Breast epithelium (tissue), 4 donors: ENCODE measurements around the gene CHD2. TPM values are rescaled to one million over a fixed set of nuclear protein-coding genes. Genes with fewer than 3 reads are reported as not detected.

Experiments
- DNase-seq, 2 donors: peaks; one replicate each; pipeline ENCODE4 v3.0.0-alpha.2; 2019; ENCODE audit warnings: low spot score in 2 of 2
- H3K27ac ChIP-seq, 2 donors: fragments of 200-600 bp; sonication (generic) in 1 of 2; one replicate each; pipeline ENCODE4 v1.5.1; 2016 to 2019; ENCODE audit warnings: mild to moderate bottlenecking in 1 of 2
- H3K27me3 ChIP-seq, 2 donors: fragments of 200-600 bp; sonication (generic) in 1 of 2; one replicate each; pipeline versions ENCODE4 v1.5.1 to v1.6.0; 2017 to 2019; ENCODE audit warnings: control low read depth in 1 of 2, mild to moderate bottlenecking in 1 of 2
- H3K36me3 ChIP-seq: fragments of 200-600 bp; one replicate; pipeline ENCODE4 v1.5.1; 2019
- H3K4me1 ChIP-seq, 2 donors: fragments of 200-600 bp; sonication (generic); one replicate each; pipeline ENCODE4 v1.5.1; 2016 to 2019; ENCODE audit warnings: control low read depth in 1 of 2
- H3K4me3 ChIP-seq, 3 donors: fragments of 200-600 bp; sonication (generic); 1 replicate in 2 of 3; 2 replicates in 1 of 3; pipeline ENCODE4 v1.5.1; 2016 to 2019; ENCODE audit warnings: mild to moderate bottlenecking in 3 of 3, moderate library complexity in 2 of 3
- H3K9me3 ChIP-seq, 2 donors: fragments of 200-600 bp; sonication (generic) in 1 of 2; one replicate each; pipeline ENCODE4 v1.5.1; 2016 to 2019; ENCODE audit warnings: control low read depth in 1 of 2
- POLR2A ChIP-seq: fragments of 450-650 bp; IDR thresholded peaks from one replicate; pipeline ENCODE4 v1.6.1; 2016; ENCODE audit warnings: antibody characterized with exemption, mild to moderate bottlenecking, moderate library complexity
- POLR2AphosphoS5 ChIP-seq, 3 donors: sonication (generic); formaldehyde crosslinking; IDR thresholded peaks; one replicate each; pipeline ENCODE4 v1.6.1; 2017; ENCODE audit warnings: antibody characterized with exemption in 3 of 3
- intact Hi-C: fragments of 100-400 bp; cut with DNase I; formaldehyde crosslinking; loops from one replicate; pipeline ENCODE4 v1.15.1; 2023; ENCODE audit warnings: low total_unique reads
- total RNA-seq, 3 donors: library from RNA; depleted of rRNA; stranded (reverse); fragments of >200 nt; gene quantifications; one replicate each; pipeline ENCODE4 v1.1.0, GENCODE V29; 2016
- TF ChIP-seq, protein P1 (sequence below), 3 donors: fragments of 450-650 bp; IDR thresholded peaks; one replicate each; pipeline ENCODE4 v1.5.1; 2016 to 2017; ENCODE audit warnings: antibody characterized with exemption in 3 of 3, mild to moderate bottlenecking in 3 of 3, moderate library complexity in 3 of 3

Gene CHD2
- total RNA-seq, 3 donors from 2014 or later = 137 to 215 (median 197) TPM

DNA sequence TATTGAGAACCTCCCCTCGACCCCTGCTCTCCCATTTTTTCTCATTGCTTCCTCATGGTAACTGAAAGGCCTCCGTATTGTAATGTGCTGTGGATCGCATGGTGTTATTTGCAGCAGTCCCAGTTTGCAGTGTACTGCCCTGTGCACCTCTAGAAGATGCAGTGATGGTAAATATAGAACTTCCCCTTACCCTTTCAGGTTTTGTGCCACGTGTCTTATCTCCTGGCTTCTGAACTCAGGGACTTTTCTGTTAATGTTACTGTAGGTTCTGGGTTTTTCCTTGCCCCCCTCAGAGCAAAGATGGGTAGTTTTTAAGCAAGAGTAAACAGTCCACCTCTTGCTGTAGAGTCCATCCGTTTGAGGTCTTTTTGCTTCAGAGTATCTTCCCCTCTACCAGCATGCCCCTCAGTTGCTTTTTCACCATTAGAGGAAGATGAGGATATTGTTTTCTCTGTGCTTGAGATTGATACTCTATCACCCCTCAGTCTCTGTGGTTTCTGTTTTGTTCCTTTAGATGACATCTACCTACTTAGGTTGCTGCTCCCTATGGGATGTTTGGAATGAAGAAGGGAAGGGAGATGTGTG, 22.4 kb downstream of the CHD2 start:
- intact Hi-C loops = no loop called here
- H3K27me3 ChIP-seq = no peaks in the 10 kb centered on the region
- DNase-seq = no peak
- no peak for TF ChIP-seq POLR2AphosphoS5 (IDR thresholded peaks at IDR 0.05)
- H3K4me1 ChIP-seq = peaks cover 0 to 26% of the 10 kb centered on the region in 2 donors
- H3K4me3 ChIP-seq = no peak overlapping the region
- peak overlapping the region; percentile 84 to 99 for H3K27ac ChIP-seq
- no peaks in the 10 kb centered on the region for H3K9me3 ChIP-seq
- H3K36me3 ChIP-seq = no peaks in the 10 kb centered on the region

DNA sequence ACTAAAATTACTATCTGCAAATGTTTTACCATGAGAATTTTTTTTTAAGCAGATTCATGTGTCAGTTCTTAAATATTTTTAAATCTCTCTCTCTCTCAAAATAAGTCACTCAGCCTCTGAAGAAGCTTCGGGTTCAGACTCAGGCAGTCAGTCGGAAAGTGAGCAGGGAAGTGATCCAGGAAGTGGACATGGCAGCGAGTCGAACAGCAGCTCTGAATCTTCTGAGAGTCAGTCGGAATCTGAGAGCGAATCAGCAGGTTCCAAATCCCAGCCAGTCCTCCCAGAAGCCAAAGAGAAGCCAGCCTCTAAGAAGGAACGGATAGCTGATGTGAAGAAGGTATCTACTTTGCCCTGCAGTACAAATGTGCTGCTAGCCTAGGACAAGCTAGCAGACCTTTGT, 24.1 kb downstream of the CHD2 start:
- intact Hi-C loops = no loop called here
- TF ChIP-seq POLR2A (no peak), POLR2AphosphoS5 (IDR thresholded peaks at IDR 0.05) (no peak)
- TF ChIP-seq, protein P1, sequence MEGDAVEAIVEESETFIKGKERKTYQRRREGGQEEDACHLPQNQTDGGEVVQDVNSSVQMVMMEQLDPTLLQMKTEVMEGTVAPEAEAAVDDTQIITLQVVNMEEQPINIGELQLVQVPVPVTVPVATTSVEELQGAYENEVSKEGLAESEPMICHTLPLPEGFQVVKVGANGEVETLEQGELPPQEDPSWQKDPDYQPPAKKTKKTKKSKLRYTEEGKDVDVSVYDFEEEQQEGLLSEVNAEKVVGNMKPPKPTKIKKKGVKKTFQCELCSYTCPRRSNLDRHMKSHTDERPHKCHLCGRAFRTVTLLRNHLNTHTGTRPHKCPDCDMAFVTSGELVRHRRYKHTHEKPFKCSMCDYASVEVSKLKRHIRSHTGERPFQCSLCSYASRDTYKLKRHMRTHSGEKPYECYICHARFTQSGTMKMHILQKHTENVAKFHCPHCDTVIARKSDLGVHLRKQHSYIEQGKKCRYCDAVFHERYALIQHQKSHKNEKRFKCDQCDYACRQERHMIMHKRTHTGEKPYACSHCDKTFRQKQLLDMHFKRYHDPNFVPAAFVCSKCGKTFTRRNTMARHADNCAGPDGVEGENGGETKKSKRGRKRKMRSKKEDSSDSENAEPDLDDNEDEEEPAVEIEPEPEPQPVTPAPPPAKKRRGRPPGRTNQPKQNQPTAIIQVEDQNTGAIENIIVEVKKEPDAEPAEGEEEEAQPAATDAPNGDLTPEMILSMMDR (IDR thresholded peaks at IDR 0.05) = no peak
- peaks cover 5% of the 10 kb centered on the region for H3K36me3 ChIP-seq
- peak overlapping the region; percentile 45 to 99 for H3K27ac ChIP-seq
- no peaks in the 10 kb centered on the region for H3K27me3 ChIP-seq
- DNase-seq = no peak
- H3K4me1 ChIP-seq = peaks cover 0 to 25% of the 10 kb centered on the region in 2 donors
- H3K4me3 ChIP-seq = no peak overlapping the region
- H3K9me3 ChIP-seq = no peaks in the 10 kb centered on the region

DNA sequence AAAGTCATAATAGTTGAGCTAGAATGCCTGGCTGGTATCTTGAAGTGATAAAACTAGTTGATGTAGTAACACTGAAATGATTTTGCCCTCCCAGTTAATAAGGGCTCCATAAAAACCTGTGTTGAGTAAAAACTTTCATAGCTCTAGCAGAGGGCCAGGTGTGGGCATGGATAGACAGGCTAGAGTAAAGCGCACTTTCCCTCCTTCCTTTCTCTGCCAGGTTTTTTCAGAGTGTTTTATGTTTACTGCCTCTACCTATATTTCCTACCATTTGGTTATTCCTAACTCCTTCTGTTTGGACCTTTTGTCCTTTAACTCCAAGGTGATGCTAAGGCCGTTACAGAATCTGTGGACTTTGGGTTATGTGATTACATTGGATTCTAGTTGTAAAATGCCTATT, 25.3 kb downstream of the CHD2 start:
- no peaks in the 10 kb centered on the region for H3K27me3 ChIP-seq
- H3K9me3 ChIP-seq = no peaks in the 10 kb centered on the region
- intact Hi-C loops = no loop called here
- DNase-seq = no peak
- H3K4me1 ChIP-seq = peaks cover 0 to 23% of the 10 kb centered on the region in 2 donors
- peaks cover 5% of the 10 kb centered on the region for H3K36me3 ChIP-seq
- H3K27ac ChIP-seq = peak overlapping the region in 1 of 2 donors; percentile 12
- H3K4me3 ChIP-seq = no peak overlapping the region
- TF ChIP-seq, protein P1 (IDR thresholded peaks at IDR 0.05) = no peak
- TF ChIP-seq POLR2AphosphoS5 (IDR thresholded peaks at IDR 0.05) = no peak
- TF ChIP-seq POLR2A = no peak

DNA sequence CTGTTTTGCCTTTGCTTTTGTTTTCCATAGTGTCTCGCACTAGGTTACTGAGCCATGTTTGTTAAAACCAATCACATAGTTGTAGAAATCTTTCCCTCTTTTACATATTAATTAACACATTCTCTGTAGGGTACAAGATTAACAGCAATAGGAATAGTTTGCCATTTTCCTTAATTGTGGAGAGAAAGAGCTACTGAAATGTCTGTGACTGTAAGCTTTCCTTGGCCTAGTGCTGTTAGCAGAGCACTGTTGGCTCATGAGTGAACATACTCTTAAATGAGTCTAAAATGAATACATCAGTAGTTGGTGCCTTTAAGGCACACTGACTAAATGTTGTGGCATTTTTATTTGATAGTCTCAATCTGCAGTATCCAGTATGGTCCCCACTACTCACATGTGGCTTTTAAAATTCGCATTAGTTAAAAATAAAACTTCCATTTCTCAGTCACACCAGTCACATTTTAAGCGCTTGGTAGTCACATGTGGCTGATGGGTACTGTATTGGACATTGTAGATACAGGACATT, 28.2 kb downstream of the CHD2 start:
- H3K27me3 ChIP-seq = no peaks in the 10 kb centered on the region
- H3K27ac ChIP-seq = peak overlapping the region in 1 of 2 donors; percentile 13
- no peaks in the 10 kb centered on the region for H3K4me1 ChIP-seq
- no peak for TF ChIP-seq POLR2A
- no peak for TF ChIP-seq POLR2AphosphoS5 (IDR thresholded peaks at IDR 0.05)
- TF ChIP-seq, protein P1 (IDR thresholded peaks at IDR 0.05) = no peak
- intact Hi-C loops = no loop called here
- H3K4me3 ChIP-seq = no peak overlapping the region
- no peak for DNase-seq
- H3K9me3 ChIP-seq = no peaks in the 10 kb centered on the region
- H3K36me3 ChIP-seq = peaks cover 5% of the 10 kb centered on the region

DNA sequence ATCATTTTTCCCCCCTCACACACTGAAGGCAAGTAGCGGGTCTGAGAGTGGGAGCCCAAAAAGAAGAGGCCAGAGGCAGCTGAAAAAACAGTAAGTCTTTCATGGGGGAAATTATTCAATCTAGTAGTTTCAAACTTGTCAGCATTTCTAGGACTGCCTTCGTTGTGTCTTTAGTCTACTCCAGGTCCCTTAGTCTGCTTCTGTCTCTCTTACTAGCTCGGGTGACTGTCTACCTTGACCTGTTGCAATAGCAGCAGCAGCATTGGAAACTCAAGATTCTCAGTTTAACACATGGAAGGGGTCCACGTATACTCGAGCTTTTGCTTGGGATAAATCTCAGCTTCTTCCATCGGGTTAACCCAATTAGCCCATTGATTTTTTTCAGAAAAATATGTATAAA, 28.9 kb downstream of the CHD2 start:
- peak overlapping the region in 1 of 2 donors; percentile 13 for H3K27ac ChIP-seq
- TF ChIP-seq POLR2A = no peak
- TF ChIP-seq POLR2AphosphoS5 (IDR thresholded peaks at IDR 0.05) = no peak
- TF ChIP-seq, protein P1 (IDR thresholded peaks at IDR 0.05) = no peak
- intact Hi-C loops = no loop called here
- DNase-seq = no peak
- peaks cover 5% of the 10 kb centered on the region for H3K36me3 ChIP-seq
- no peaks in the 10 kb centered on the region for H3K27me3 ChIP-seq
- H3K9me3 ChIP-seq = no peaks in the 10 kb centered on the region
- H3K4me1 ChIP-seq = no peaks in the 10 kb centered on the region
- H3K4me3 ChIP-seq = no peak overlapping the region
